HG02840 (cell line): Measurements from ENCODE around the gene SAP30.
A peak's percentile ranks its signal among the peaks of the same experiment; 100 is the strongest.

Source experiments
- ATAC-seq: cut with Tn5 transposase; IDR thresholded peaks from one replicate; pipeline ENCODE4 v1.9.1; 2021; ENCODE audit warnings: mild to moderate bottlenecking, moderate library complexity, moderate number of reproducible peaks; ENCODE audit not compliant: unreplicated experiment, low FRiP score

SAP30 gene

DNA sequence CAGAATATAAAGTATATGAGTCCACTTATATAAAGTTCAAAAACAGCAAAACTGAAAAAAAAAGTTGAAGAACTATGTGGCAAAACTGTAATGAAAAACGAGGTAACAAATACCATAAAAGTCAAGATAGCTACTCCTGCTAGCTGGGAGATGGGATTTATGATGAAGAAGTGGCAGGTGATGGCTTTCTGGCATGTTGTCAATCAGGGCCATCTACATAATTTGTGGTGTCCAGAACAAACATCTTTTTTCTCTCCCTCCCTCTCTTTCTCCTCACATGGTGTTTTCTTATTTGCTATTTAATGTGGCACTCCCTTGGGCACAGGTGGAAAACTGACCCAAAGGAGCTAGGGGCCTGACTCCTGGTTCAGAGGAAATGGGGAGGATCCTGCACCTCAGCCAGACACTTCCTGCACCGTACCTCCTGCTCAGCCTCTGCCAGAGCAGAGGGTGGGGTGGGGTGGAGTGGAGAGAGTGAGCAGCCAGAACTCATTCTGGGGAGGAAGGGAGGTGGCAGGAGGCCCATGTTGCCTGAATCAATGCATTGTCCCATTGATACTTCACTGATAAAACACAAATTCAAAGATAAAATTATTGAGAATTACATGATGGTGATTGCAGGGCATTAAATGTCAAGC, 5.3 kb upstream of the SAP30 start:
- no peak for ATAC-seq

DNA sequence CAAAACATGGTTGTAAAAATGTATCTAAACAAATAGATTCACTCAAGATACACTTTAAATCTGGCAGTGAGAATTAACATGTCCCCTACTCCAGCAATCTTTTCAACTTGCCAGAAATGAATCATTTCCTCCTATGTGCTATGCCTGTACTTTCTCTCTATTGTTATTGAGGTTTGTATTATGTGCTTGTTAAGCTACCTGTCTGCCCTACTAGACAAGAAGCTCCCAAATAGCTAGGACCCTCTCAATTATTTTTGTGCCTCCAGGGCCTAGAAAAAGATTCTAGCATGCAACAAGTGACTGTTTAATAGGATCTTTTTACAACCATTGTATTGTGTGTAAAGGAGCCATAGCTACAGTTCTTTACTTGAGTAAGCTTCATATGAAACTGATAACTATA, 3.5 kb upstream of the SAP30 start:
- no peak for ATAC-seq

DNA sequence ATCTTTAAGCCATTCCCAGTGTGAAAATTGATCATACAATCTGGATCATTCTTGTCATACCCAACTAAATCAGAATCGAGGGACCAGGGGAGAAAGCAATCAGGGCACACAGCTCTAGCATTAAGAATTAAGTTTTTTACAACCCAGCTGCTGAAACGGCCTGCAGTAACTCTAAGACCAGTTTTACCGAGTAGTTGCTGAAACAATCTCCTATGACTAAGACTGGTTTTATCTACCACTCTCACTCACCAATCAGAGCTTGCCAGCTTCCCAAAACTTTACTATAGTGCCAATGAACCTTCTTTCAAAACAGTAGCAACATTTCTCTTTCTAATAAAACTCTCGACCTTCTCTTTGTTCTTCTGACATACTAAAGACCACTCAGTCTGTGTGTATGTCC, 2.8 kb upstream of the SAP30 start:
- ATAC-seq: no peak

DNA sequence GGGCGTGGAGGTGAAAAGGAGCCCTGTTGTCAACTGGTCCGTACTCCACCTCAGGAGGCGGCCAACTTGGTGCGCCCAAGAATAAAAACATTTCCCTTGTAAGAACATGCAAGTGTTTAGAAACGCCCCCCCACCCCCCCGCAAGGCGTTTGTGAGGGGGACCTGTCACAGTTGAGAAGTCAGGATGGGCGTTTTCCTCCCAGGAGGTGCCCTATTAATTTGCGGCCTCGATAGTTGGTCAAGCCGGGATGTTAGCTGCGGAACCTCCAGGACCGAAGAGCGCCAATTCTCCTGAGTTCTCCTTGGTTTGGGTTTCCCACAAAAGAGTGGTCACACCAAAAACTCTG, 651 bp upstream of the SAP30 start:
- peak; percentile 2 for ATAC-seq

DNA sequence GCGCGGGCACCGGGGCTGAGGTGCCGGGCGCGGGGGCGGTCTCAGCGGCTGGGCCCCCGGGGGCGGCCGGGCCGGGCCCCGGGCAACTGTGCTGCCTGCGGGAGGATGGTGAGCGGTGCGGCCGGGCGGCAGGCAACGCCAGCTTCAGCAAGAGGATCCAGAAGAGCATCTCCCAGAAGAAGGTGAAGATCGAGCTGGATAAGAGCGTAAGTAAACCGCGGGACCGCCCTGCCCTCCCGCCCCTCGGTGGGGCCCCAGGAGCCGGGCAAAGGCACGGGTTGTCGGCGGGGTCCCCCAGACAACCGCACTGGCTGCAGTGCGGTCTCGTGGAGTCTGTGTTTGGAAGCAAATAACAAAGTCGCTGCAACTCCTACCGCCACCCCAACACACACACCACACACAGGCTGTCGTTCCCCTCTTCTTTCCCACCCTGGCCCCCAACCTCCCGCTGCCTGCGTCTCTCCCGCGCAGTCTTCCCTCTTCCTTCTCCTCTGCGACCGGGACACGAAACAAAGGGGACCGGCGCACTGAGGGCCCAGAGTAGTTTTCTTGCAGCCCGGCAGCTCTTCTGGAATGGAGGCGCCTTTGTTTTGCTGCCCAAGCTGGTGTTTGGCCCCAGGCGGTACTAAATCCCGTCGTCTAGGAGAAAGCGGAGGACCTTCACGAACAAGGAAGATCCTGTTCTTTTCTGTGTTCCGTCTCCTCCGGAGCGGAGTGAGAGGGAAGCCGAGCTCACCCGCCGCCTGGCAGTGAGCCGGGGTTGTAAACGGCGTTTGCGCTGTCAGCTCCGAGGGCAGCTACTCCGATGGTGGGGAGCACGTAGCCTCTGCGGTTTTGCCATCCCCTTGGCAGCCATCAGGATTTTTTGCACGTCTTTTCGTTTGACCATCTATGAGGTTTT, 788 bp downstream of the SAP30 start:
- peak; percentile 26 for ATAC-seq

DNA sequence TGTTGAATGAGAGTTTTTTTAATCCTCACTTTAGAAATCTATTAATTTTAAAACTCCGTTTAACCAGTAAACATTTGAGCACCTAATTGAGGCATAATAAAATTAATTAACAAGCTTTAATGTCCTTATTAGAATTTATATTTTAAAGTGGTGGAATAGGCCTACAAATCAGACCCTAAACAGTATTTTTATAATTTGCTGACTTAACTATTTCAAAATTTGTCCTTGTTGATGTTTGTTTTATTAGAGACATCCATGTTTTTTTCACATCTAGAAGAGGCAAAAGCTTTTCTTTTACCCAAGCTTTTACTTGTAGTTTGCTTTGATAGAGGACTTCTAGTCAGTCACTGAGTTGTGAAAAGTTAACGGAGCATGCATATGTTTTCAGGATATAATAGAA, 3.8 kb downstream of the SAP30 start:
- no peak for ATAC-seq

DNA sequence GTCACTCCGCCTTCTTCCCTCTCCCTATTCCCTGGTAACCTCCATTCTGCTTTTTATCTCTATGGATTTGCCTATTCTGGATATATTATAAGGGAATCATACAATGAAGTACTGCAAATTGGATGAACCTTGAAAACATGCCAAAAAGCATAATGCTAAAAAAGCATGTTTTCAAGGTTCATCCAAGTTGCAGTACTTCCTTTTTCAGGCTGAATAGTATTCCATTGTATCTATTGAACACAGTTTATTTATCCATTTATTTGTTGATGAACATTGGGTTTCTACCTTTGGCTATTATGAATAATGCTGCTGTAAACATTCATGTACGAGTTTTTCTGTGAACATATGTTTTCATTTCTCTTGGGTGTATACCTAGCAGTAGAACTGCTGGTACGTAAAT, 9.2 kb downstream of the SAP30 start:
- no peak for ATAC-seq

DNA sequence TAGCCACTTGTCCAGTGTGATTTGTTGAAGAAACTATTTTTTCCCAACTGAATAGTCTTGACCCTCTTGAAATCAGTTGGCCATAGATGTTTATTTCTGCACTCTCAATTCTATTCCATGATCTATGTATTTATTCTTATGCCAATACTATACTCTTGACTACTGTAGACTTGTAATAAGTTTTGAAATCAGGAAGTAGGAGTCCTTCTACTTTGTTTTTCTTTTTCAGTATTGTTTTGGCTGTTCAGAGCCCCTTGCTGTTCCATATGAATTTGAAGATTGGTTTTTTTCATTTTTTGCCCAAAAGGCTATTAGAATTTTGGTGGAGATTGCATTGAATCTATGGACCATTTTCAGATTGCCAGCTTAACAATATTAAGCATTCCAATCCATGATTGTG, 10.2 kb downstream of the SAP30 start:
- no peak for ATAC-seq

DNA sequence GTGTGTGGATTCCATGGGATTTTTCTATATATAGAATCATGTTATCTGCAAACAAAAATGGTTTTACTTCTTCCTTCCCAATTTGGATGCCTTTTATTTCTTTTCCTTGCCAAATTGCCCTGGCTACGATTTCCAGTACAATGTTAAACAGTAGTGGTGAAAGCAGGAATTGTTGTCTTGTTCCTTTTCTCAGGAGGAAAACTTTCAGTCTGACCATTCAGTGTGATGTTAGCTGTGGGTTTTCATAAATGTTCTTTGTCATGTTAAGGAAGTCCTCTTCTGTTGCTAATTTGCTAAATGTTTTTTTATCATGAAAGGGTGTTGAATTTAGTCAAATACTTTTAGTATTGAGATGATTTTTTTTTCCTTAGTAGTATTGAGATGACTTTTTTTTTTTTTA, 10.9 kb downstream of the SAP30 start:
- ATAC-seq: no peak

DNA sequence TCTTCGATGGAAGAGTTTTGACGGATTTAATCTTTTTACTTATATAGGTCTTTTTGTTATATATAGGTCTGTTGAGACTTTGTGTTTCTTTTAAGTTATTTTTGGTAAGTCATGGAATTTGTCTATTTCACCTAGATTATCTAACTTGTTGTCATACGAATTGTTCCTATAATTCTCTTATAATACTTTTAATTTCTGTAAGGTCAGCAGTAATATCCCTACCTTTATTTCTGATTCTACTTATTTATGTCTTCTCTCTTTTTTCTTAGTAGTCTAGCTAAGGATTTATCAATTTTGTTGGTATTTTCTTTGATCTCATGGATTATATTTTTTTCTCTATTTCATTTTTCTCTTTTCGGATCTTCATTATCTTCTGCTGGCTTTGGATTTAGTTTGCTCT, 11.6 kb downstream of the SAP30 start:
- ATAC-seq: no peak

DNA sequence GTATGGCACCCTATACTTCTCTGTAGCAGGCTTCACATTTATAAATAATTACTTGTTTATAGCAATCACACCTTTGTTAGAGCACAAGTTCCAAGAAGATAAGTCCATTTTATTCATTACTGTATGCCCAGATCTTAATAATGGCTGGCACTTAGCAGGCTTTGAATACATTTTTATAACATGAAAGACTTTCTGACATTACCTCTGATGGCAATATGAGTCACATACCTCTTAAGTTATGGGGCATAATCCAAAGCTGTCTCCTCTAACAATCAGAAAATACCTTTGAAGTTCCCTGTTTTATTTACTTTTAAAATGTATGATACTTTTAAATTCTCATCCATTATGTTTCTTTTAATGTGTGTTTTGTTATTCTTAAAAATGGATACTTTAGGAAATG, 16.0 kb downstream of the SAP30 start:
- no peak for ATAC-seq

DNA sequence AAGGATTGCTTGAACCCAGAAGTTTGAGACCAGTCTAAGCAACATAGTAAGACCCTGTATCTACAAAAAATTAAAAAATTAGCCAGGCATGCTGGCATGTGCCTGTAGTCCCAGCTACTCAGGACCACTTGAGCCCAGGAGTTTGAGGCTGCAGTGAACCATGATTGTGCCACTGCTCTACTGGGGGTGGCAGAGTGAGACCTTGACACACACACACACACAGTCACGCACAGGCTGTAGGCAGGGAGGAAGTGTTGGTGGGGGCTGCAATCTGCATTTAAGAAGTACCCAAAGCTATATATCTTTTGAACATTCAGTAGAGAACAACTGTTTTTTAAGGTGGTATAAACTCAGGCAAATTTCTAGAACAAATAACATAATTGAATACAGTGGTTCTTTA, 20.9 kb downstream of the SAP30 start:
- ATAC-seq: no peak

DNA sequence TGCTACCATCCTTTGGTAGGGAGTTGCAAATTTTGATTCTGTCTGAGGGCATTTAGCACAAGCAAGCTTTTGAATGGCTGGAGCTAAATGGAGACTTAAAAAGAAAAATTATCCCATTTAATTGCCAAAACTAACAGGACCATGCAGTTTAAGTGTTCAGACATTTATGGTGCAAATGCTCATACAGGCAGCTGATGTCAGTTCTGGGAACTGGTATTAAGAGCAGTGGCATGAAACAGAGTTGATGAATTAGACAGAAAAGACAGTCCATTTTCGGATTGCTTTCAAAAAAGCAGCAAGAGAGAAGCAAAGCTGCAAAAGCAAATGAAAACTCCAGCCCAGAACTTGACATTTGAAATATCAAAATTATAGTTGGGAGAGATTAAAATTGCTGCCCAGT, 26.9 kb downstream of the SAP30 start:
- ATAC-seq: no peak

DNA sequence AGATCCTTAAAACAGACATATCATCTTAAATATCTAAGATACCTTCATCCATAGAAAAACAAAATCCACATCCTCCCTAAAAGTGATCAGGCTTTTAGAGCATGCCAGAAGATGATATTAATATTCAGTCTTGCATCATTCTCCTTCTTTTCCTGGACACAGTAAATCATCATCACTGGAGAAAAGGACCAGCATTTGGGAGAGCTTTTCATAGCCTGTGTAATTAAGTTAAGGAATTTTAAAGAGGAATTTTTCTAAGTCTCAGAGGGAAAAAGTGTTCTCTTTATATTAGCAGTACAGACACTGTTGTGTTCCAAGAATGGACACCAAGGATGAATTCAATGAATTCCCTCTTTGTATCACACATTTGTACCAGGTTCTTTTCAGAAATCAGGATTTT, 27.5 kb downstream of the SAP30 start:
- no peak for ATAC-seq

DNA sequence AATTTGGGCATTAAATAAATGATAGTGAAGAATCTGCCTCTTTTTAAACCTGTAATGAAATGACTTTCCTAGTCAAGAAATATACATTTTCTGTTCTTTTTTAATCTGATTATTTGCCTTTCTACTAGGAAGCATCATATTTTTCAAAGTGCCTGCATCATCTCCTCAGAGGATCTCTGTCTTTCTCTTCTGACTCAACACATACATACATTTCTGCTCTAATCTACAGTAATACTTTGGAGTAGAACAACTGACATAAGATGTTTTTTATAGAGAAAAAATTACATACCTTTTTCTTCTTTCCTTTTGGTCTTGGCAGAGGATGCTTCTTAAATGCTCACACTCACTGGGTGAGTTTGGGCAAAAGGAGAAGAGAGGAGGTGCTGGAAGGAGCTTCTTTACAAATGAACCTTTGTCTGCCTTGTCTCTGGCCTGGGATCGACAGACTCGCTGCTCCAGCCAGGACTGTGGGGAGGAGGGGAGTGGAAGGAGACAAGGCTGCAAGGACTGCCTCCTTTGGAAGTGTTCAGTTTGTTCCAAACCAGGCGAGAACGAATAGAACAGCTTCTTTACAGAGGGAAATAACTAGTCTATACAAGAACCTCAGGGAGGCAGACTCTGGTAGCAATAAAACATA, 28.1 kb downstream of the SAP30 start, which contains the start of gene SCRG1:
SCRG1 (minus strand) TSS at position 338 of the 637 bp plus-strand sequence. CDS start 7,702 bp downstream, outside the sequence.
- no peak for ATAC-seq

DNA sequence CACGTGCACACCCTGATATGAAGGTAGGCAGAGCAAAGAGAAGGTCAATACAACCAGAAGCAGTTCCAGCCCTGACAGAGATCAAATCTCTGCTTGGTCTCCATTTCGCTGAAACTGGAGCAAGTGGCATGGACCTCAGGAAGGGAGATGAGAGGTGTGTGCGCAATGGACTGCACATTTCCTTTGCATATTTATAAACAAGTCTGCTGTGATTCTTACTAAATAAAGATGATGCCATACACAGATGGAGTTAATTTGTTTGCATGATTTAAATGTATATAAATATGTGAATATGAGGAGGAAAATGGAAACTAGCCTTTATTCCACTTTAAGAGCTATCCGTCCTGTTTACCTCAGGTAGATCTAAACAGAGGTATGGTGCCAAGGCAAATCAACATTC, 30.3 kb downstream of the SAP30 start:
- ATAC-seq: no peak

DNA sequence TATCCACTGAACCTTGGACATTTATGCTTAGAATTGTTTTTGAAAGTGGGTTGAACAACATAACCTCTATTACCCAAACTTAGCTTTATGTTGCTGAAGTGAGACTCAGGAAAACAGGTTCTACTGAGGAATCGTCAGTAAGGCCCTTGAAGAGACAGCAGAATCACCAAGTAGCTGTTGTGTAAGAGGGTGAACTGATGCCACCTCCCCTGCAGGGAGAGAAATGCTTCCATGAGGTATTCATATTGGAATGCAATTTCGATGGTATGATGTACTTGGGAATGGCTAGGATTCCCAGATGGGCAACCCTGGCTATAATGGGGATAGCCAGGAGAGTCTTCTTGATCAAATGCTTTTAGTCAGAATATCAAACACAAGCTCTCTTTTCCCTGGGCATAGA, 32.3 kb downstream of the SAP30 start:
- ATAC-seq: no peak

DNA sequence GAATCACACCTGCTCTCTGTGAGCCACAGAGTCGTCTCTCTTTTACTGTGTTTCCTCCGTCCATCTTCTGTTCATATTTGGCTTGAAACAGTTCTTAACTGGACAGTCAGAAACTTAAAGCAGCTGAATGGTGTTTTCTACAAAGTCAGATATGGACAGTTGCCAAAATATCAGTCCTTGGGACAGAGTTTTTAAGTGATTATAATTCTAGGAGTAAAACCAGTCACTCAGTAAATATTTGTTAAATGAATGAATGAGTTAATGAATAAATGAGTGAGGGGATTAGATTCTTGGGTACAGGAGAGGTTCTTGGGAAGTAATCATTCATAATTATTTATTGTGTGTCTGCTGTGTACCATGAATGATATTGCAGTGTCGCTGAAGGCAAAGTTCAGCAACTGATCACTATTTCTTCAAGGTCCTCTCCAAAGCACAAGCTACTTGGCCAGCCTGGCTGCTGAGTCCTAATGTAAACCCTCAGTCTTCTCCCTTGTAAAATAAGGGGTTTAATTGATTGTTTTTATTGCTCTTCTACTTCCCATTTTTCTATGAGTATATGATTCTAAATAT, 33.6 kb downstream of the SAP30 start:
- ATAC-seq: no peak

DNA sequence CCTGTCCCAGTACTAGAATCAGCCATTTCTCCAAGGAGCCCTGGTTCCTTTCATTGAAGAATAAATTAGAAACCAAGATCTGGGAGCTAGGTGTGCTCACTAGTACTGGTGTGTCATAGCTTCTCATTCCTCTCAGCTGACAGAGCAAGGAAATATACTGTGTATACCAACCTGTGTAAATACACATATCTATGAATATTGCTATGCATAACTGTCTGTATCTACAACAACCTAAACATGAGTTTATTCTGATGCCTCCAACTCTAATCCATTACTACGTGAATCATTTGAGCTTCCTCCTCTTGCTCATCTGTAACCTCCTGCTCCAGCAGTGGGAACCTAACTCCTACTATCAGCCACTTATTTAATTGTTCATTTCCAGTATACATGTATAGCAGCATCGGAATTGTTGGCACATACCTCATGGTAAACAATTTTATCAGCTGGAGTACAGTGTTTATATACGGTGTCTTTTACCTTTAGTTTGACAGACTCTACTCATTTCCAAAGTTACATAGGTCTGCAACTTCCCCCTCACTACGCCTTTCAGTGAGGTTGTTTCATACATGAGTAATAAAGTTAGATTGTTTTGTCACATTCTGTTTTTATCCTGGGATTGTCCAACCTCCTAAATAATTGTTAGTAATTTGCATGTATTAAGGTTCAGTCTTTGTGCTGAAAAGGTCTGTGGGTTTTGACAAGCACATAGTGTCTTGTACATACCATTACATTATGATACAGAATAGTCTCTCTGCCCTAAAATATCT, 35.3 kb downstream of the SAP30 start:
- ATAC-seq: peak; percentile 71

DNA sequence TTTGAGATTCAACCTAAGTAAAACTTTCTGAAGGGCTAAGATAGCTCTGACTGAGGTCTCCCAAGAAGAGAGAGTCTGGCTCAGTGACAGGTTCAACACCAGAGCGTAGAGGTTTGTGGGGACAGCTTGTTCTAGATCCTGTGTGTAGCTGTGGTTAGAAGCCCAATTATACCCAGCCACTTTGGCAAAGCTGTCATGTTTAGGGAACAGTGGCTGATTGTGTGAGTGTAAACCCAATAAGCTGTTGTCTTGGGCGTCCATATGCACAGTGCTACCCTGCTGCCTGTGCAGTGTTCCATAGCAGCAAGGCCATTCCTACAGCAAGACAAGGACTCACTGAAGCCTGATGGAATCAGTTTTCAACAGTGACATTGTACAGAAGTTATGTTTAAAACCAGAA, 39.3 kb downstream of the SAP30 start:
- ATAC-seq: no peak
